Prostate gland (tissue), 2 donors: ENCODE results near the gene TNNT2. TPM values are rescaled to one million over a fixed set of nuclear protein-coding genes. Genes with fewer than 3 reads are reported as not detected.

Experiments used
- DNase-seq: peaks from one replicate; pipeline ENCODE4 v3.0.0-alpha.2; 2019; ENCODE audit warnings: low spot score
- H3K27ac ChIP-seq, 2 donors: fragments of 200-600 bp; sonication (generic); 2 replicates each; pipeline ENCODE4 v1.5.1; 2017 to 2019
- H3K27me3 ChIP-seq: fragments of 200-600 bp; sonication (generic); replicated peaks from 2 replicates; pipeline ENCODE4 v1.5.1; 2019; ENCODE audit not compliant: insufficient read depth
- H3K36me3 ChIP-seq, 2 donors: fragments of 200-600 bp; sonication (generic); 1 replicate in 1 of 2; 2 replicates in 1 of 2; pipeline versions ENCODE4 v1.5.1 to v1.8.1; 2017 to 2019
- H3K4me1 ChIP-seq: fragments of 200-600 bp; sonication (generic); replicated peaks from 2 replicates; pipeline ENCODE4 v1.5.1; 2019
- H3K4me3 ChIP-seq, 2 donors: fragments of 200-600 bp; sonication (generic); 2 replicates each; pipeline ENCODE4 v1.5.1; 2017 to 2019
- H3K9me3 ChIP-seq: fragments of 200-600 bp; sonication (generic); 2 replicates; pipeline ENCODE4 v1.5.1; 2017
- CTCF ChIP-seq, 4 experiments: fragments of 200-600 bp in 2 of 4; fragments of 450-650 bp in 2 of 4; sonication (generic) in 2 of 4; IDR thresholded peaks; 1 replicate in 3 of 4; 2 replicates in 1 of 4; pipeline ENCODE4 v1.5.1; 2016 to 2019; ENCODE audit warnings: antibody characterized with exemption in 4 of 4, mild to moderate bottlenecking in 2 of 4, moderate library complexity in 2 of 4
- POLR2A ChIP-seq: fragments of 450-650 bp; IDR thresholded peaks from one replicate; pipeline ENCODE4 v1.6.1; 2016; ENCODE audit warnings: antibody characterized with exemption, mild to moderate bottlenecking
- POLR2AphosphoS5 ChIP-seq: sonication (generic); formaldehyde crosslinking; IDR thresholded peaks from one replicate; pipeline ENCODE4 v1.6.1; 2017; ENCODE audit warnings: antibody characterized with exemption
- WGBS: methylation state at CpG from one replicate; pipeline ENCODE4 v1.1.5; 2018; 5-methylcytosine and 5-hydroxymethylcytosine counted together
- intact Hi-C: fragments of 100-400 bp; cut with DNase I; formaldehyde crosslinking; loops from one replicate; pipeline ENCODE4 v1.14.2; 2022
- total RNA-seq, 2 donors: library from RNA; depleted of rRNA; stranded (reverse); fragments of >200 nt; gene quantifications; one replicate each; pipeline ENCODE4 v1.1.0, GENCODE V29; 2016

Gene TNNT2
- total RNA-seq, 2 donors from 2014 or later: 2.2 to 3.5 TPM

GRCh38 chr1:201309416-201309815, 68.1 kb downstream of the TNNT2 start:
- peak; percentile 98 for DNase-seq
- no peaks in the 10 kb centered on the region for H3K36me3 ChIP-seq
- H3K27ac ChIP-seq: peak overlapping the region; percentile 89 to 93
- TF ChIP-seq POLR2AphosphoS5: peak; percentile 98
- peak in 3 of 4 experiments; percentile 29 to 38 (median 35) for TF ChIP-seq CTCF (IDR thresholded peaks at IDR 0.05)
- no peak for TF ChIP-seq POLR2A
- no peaks in the 10 kb centered on the region for H3K27me3 ChIP-seq
- intact Hi-C loops: no loop called here
- no peaks in the 10 kb centered on the region for H3K9me3 ChIP-seq
- H3K4me3 ChIP-seq: no peak overlapping the region
- peaks cover 33% of the 10 kb centered on the region for H3K4me1 ChIP-seq
- 0% methylated on average over 8 of the region's 9 CpGs for WGBS

Other genes with a start within 250 kb of the TNNT2 start
- gene TMEM9, start 223.2 kb downstream of the TNNT2 start, total RNA-seq: 100 to 1,000 TPM; 131 to 164 TPM
- gene IGFN1, start 186.9 kb downstream of the TNNT2 start, total RNA-seq: 1 to 10 TPM; 2.0 to 6.7 TPM
- 10 to 100 TPM; 36.8 to 82.9 TPM for gene PKP1, start 94.2 kb downstream of the TNNT2 start, total RNA-seq
- 10 to 100 TPM; 12.8 to 26.8 TPM for gene LAD1, start 21.6 kb upstream of the TNNT2 start, total RNA-seq
- 10 to 100 TPM in 1 of 2 donors, not detected in 1; 16.9 TPM for gene TNNI1, start 44.0 kb upstream of the TNNT2 start, total RNA-seq
- gene PHLDA3, start 91.5 kb upstream of the TNNT2 start, total RNA-seq: 10 to 100 TPM; 49.7 to 73.9 TPM
- gene CSRP1, start 129.4 kb upstream of the TNNT2 start, total RNA-seq: 1,000 to 10,000 TPM; 1,117 to 1,634 TPM
- 10 to 100 TPM; 13.1 to 29.1 TPM for gene NAV1, start 161.4 kb upstream of the TNNT2 start, total RNA-seq